ENCODE data around the gene ZSWIM9. TPM values are rescaled to one million over a fixed set of nuclear protein-coding genes. Genes with fewer than 3 reads are reported as not detected.

The ZSWIM9 gene
- total RNA-seq, 3 donors from 2014 or later: 2.9 to 3.9 (median 2.9) TPM

GRCh38 chr19:48182434-48182833 lies 12.0 kb downstream of the ZSWIM9 start:
- no peaks in the 10 kb centered on the region for H3K4me1 ChIP-seq
- H3K27me3 ChIP-seq: no peaks in the 10 kb centered on the region
- H3K27ac ChIP-seq: no peak overlapping the region
- DNase-seq (ENCODE audit: low spot score in 2 of 2): no peak
- TF ChIP-seq POLR2AphosphoS5 (IDR thresholded peaks at IDR 0.05) (no peak), CTCF (IDR thresholded peaks at IDR 0.05) (no peak), POLR2A (IDR thresholded peaks at IDR 0.05) (no peak)
- H3K36me3 ChIP-seq: no peaks in the 10 kb centered on the region
- peaks cover 4 to 13% of the 10 kb centered on the region in 2 donors for H3K9me3 ChIP-seq
- intact Hi-C loops (cut with DNase I; ENCODE audit: low total_unique reads): no loop called here
- no peak overlapping the region for H3K4me3 ChIP-seq

- H3K27me3 ChIP-seq: no peaks in the 10 kb centered on the region
- H3K4me1 ChIP-seq: no peaks in the 10 kb centered on the region
- H3K27ac ChIP-seq: no peak overlapping the region
- H3K4me3 ChIP-seq: no peak overlapping the region
- H3K9me3 ChIP-seq: peaks cover 4 to 13% of the 10 kb centered on the region in 2 donors
- DNase-seq (ENCODE audit: low spot score in 2 of 2): no peak
- TF ChIP-seq CTCF (IDR thresholded peaks at IDR 0.05) (no peak), POLR2AphosphoS5 (IDR thresholded peaks at IDR 0.05) (no peak), POLR2A (IDR thresholded peaks at IDR 0.05) (no peak)
- H3K36me3 ChIP-seq: no peaks in the 10 kb centered on the region
- intact Hi-C loops (cut with DNase I; ENCODE audit: low total_unique reads): no loop called here
Measured at GRCh38 chr19:48183356-48183755, 12.9 kb downstream of the ZSWIM9 start.

GRCh38 chr19:48186015-48186414 lies 15.5 kb downstream of the ZSWIM9 start:
- H3K4me3 ChIP-seq: no peak overlapping the region
- no peak for DNase-seq (ENCODE audit: low spot score in 2 of 2)
- no peak overlapping the region for H3K27ac ChIP-seq
- peaks cover 4 to 10% of the 10 kb centered on the region in 2 donors for H3K9me3 ChIP-seq
- no peaks in the 10 kb centered on the region for H3K4me1 ChIP-seq
- intact Hi-C loops (cut with DNase I; ENCODE audit: low total_unique reads): no loop called here
- no peaks in the 10 kb centered on the region for H3K36me3 ChIP-seq
- TF ChIP-seq POLR2AphosphoS5 (IDR thresholded peaks at IDR 0.05): no peak
- no peak for TF ChIP-seq POLR2A (IDR thresholded peaks at IDR 0.05)
- TF ChIP-seq CTCF (IDR thresholded peaks at IDR 0.05): no peak
- no peaks in the 10 kb centered on the region for H3K27me3 ChIP-seq

GRCh38 chr19:48186541-48186991 lies 16.1 kb downstream of the ZSWIM9 start:
- H3K9me3 ChIP-seq: peaks cover 4% of the 10 kb centered on the region in 2 donors
- H3K4me3 ChIP-seq: no peak overlapping the region
- H3K27me3 ChIP-seq: no peaks in the 10 kb centered on the region
- no peak for TF ChIP-seq POLR2A (IDR thresholded peaks at IDR 0.05)
- TF ChIP-seq CTCF (IDR thresholded peaks at IDR 0.05): no peak
- no peak for TF ChIP-seq POLR2AphosphoS5 (IDR thresholded peaks at IDR 0.05)
- no peak for DNase-seq (ENCODE audit: low spot score in 2 of 2)
- H3K27ac ChIP-seq: no peak overlapping the region
- intact Hi-C loops (cut with DNase I; ENCODE audit: low total_unique reads): no loop called here
- no peaks in the 10 kb centered on the region for H3K36me3 ChIP-seq
- no peaks in the 10 kb centered on the region for H3K4me1 ChIP-seq

GRCh38 chr19:48190288-48190884 lies 19.9 kb downstream of the ZSWIM9 start:
- Histone ChIP-seq H3K36me3 (no peaks in the 10 kb centered on the region), H3K9me3 (no peaks in the 10 kb centered on the region), H3K4me3 (no peak overlapping the region), H3K4me1 (no peaks in the 10 kb centered on the region), H3K27ac (no peak overlapping the region), H3K27me3 (no peaks in the 10 kb centered on the region)
- intact Hi-C loops (cut with DNase I; ENCODE audit: low total_unique reads): no loop called here
- no peak for TF ChIP-seq POLR2AphosphoS5 (IDR thresholded peaks at IDR 0.05)
- peak in 1 of 3 donors; percentile 35 for TF ChIP-seq CTCF (IDR thresholded peaks at IDR 0.05)
- no peak for TF ChIP-seq POLR2A (IDR thresholded peaks at IDR 0.05)
- peak in 1 of 2 donors; percentile 37 for DNase-seq (ENCODE audit: low spot score in 2 of 2)

Data from breast epithelium (tissue), 4 donors.